Stimulated activated CD4-positive, alpha-beta T cell treated with anti-CD3 and anti-CD28 coated beads, Interleukin-1b, Interleukin-23, amount 100 ng/mL, for 1 hour (primary cell): ENCODE data around the gene GGT1.
"Not testable (repeated sequence)": the region's sequence is repeated elsewhere in the genome, so short reads cannot be mapped to it uniquely, and the experiment has no call there.

Source experiments
- DNase-seq, 2 donors: peaks; one replicate each; pipeline ENCODE4 v3.0.0-alpha.2; 2020; ENCODE audit warnings: low read depth in 2 of 2

GGT1 gene

GRCh38 chr22:24602847-24603769 lies at the start of gene GGT1:
GGT1 (plus strand) TSS chr22:24603193; CDS start chr22:24611082, 7,889 bp downstream.
- not testable (repeated sequence) for DNase-seq

- DNase-seq = no peak
These were observed 49.2 kb upstream of the GGT1 start for GRCh38 chr22:24553597-24554312.

GRCh38 chr22:24554313-24555164 lies 48.5 kb upstream of the GGT1 start, which contains the start of gene GUCD1:
GUCD1 (minus strand) TSS chr22:24555138; CDS start chr22:24554991, 147 bp downstream.
- DNase-seq = no peak

- peak; percentile 99 to 100 for DNase-seq
These were observed 47.6 kb upstream of the GGT1 start, which contains the start of gene SNRPD3 for GRCh38 chr22:24555165-24556039. SNRPD3 (plus strand) TSS chr22:24555999; CDS start chr22:24557675, 1,676 bp downstream.

GRCh38 chr22:24559471-24559870 lies 43.5 kb upstream of the GGT1 start:
- no peak for DNase-seq

GRCh38 chr22:24563246-24563645 lies 39.7 kb upstream of the GGT1 start:
- DNase-seq = no peak

- no peak for DNase-seq
These were observed 38.5 kb upstream of the GGT1 start for GRCh38 chr22:24564376-24565058.

GRCh38 chr22:24565077-24565476 lies 37.9 kb upstream of the GGT1 start:
- DNase-seq = no peak

GRCh38 chr22:24566899-24567511 lies 36.0 kb upstream of the GGT1 start:
- DNase-seq = no peak

- DNase-seq = no peak
These were observed 35.3 kb upstream of the GGT1 start for GRCh38 chr22:24567668-24568067.

- no peak for DNase-seq
These were observed 31.7 kb upstream of the GGT1 start for GRCh38 chr22:24571266-24571665.

GRCh38 chr22:24576778-24577177 lies 26.2 kb upstream of the GGT1 start:
- no peak for DNase-seq

- DNase-seq = no peak
These were observed 24.4 kb upstream of the GGT1 start for GRCh38 chr22:24578355-24579257.

GRCh38 chr22:24579258-24579601 lies 23.8 kb upstream of the GGT1 start:
- DNase-seq = no peak

GRCh38 chr22:24580276-24580675 lies 22.7 kb upstream of the GGT1 start:
- no peak for DNase-seq

- DNase-seq = no peak
These were observed 20.8 kb upstream of the GGT1 start for GRCh38 chr22:24582056-24582814.

- DNase-seq = no peak
These were observed 19.5 kb upstream of the GGT1 start for GRCh38 chr22:24583221-24584165.
